H9 (cell line): ENCODE data around the gene TMEM107. TPM values are rescaled to one million over a fixed set of nuclear protein-coding genes. Genes with fewer than 3 reads are reported as not detected.

ENCODE experiments used
- DNase-seq: peaks from one replicate; pipeline ENCODE4 v3.0.0-alpha.2; 2017
- H2AFZ ChIP-seq: one replicate; pipeline ENCODE4 v1.6.1; 2013; ENCODE audit warnings: mild to moderate bottlenecking, low read length, control low read depth, moderate library complexity
- H2AK5ac ChIP-seq: 2 replicates; pipeline ENCODE4 v1.6.1; 2013; ENCODE audit warnings: low read length, control low read depth, mixed read lengths; ENCODE audit not compliant: insufficient read length
- H2BK120ac ChIP-seq: one replicate; pipeline ENCODE4 v1.6.1; 2013; ENCODE audit warnings: low read depth, mild to moderate bottlenecking, low read length, control low read depth, inconsistent platforms; ENCODE audit not compliant: poor library complexity, severe bottlenecking
- H2BK12ac ChIP-seq: 2 replicates; pipeline ENCODE4 v1.6.1; 2013; ENCODE audit warnings: low read length, control low read depth, mixed read lengths, low read depth; ENCODE audit not compliant: insufficient read length
- H2BK15ac ChIP-seq: 2 replicates; pipeline ENCODE4 v1.6.1; 2013; ENCODE audit warnings: low read depth, low read length, control low read depth
- H2BK20ac ChIP-seq: one replicate; pipeline ENCODE4 v1.6.1; 2013; ENCODE audit warnings: low read depth, mild to moderate bottlenecking, low read length, control low read depth, inconsistent platforms; ENCODE audit not compliant: poor library complexity, severe bottlenecking
- H2BK5ac ChIP-seq: 2 replicates; pipeline ENCODE4 v1.6.1; 2013; ENCODE audit warnings: low read length, control low read depth, mixed read lengths; ENCODE audit not compliant: insufficient read length
- H3K14ac ChIP-seq: 2 replicates; pipeline ENCODE4 v1.6.1; 2013; ENCODE audit warnings: low read length, control low read depth; ENCODE audit not compliant: insufficient read depth
- H3K18ac ChIP-seq: 2 replicates; pipeline ENCODE4 v1.6.1; 2013; ENCODE audit warnings: low read depth, mild to moderate bottlenecking, mixed read lengths, low read length, control low read depth; ENCODE audit not compliant: insufficient read length
- H3K23ac ChIP-seq: 2 replicates; pipeline ENCODE4 v1.6.1; 2013; ENCODE audit warnings: low read length, control low read depth, mixed read lengths, low read depth; ENCODE audit not compliant: insufficient read length
- H3K23me2 ChIP-seq: 2 replicates; pipeline ENCODE4 v1.6.1; 2013; ENCODE audit warnings: low read depth, mild to moderate bottlenecking, mixed read lengths, low read length, control low read depth; ENCODE audit not compliant: insufficient read length, poor library complexity, severe bottlenecking
- H3K27ac ChIP-seq: 2 replicates; pipeline ENCODE4 v1.5.1; 2013; ENCODE audit warnings: low read length, control low read depth, mixed read lengths, low read depth; ENCODE audit not compliant: insufficient read length
- H3K27me3 ChIP-seq: 2 replicates; pipeline ENCODE4 v1.6.1; 2013; ENCODE audit warnings: low read length, control low read depth, inconsistent platforms; ENCODE audit not compliant: insufficient read depth
- H3K4ac ChIP-seq: 2 replicates; pipeline ENCODE4 v1.6.1; 2013; ENCODE audit warnings: low read depth, mild to moderate bottlenecking, control low read depth, inconsistent platforms, low read length, moderate library complexity
- H3K4me1 ChIP-seq: 2 replicates; pipeline ENCODE4 v1.6.1; 2013; ENCODE audit warnings: low read length, control low read depth, inconsistent platforms; ENCODE audit not compliant: insufficient read depth
- H3K4me2 ChIP-seq: 2 replicates; pipeline ENCODE4 v1.6.1; 2013; ENCODE audit warnings: low read length, control low read depth, mixed read lengths; ENCODE audit not compliant: insufficient read length, insufficient read depth
- H3K56ac ChIP-seq: 2 replicates; pipeline ENCODE4 v1.6.1; 2013; ENCODE audit warnings: low read depth, mild to moderate bottlenecking, mixed read lengths, low read length, control low read depth; ENCODE audit not compliant: insufficient read length
- H3K79me1 ChIP-seq: 2 replicates; pipeline ENCODE4 v1.6.1; 2013; ENCODE audit warnings: low read depth, mild to moderate bottlenecking, moderate library complexity, low read length, control low read depth, inconsistent platforms; ENCODE audit not compliant: insufficient read depth, poor library complexity, severe bottlenecking
- H3K79me2 ChIP-seq: 2 replicates; pipeline ENCODE4 v1.6.1; 2013; ENCODE audit warnings: low read length, control low read depth, inconsistent platforms; ENCODE audit not compliant: insufficient read depth
- H3K9ac ChIP-seq: 2 replicates; pipeline ENCODE4 v1.6.1; 2013; ENCODE audit warnings: low read length, control low read depth, mixed read lengths; ENCODE audit not compliant: insufficient read length; ENCODE audit errors: extremely low read depth
- H3K9me3 ChIP-seq: one replicate; pipeline ENCODE4 v1.6.1; 2013; ENCODE audit warnings: low read depth, low read length, inconsistent platforms; ENCODE audit not compliant: control insufficient read depth
- H3T11ph ChIP-seq: one replicate; pipeline ENCODE4 v1.6.1; 2013; ENCODE audit warnings: mild to moderate bottlenecking, low read length, control low read depth, inconsistent platforms
- H4K20me1 ChIP-seq: one replicate; pipeline ENCODE4 v1.6.1; 2013; ENCODE audit not compliant: control insufficient read depth, insufficient read length, insufficient read depth
- H4K5ac ChIP-seq: 2 replicates; pipeline ENCODE4 v1.6.1; 2013; ENCODE audit warnings: low read depth, mild to moderate bottlenecking, mixed read lengths, low read length, control low read depth; ENCODE audit not compliant: insufficient read length
- H4K8ac ChIP-seq: replicated peaks from 2 replicates; pipeline ENCODE4 v1.6.1; 2013; ENCODE audit warnings: low read length, control low read depth, mixed read lengths, low read depth; ENCODE audit not compliant: insufficient read length
- H4K91ac ChIP-seq: 2 replicates; pipeline ENCODE4 v1.6.1; 2013; ENCODE audit warnings: low read depth, mild to moderate bottlenecking, moderate library complexity, mixed read lengths, low read length, control low read depth; ENCODE audit not compliant: insufficient read length
- H3K27ac Mint-ChIP-seq, 3 experiments: 2 replicates in 2 of 3; 3 replicates in 1 of 3; pipeline ENCODE4 v1.8.0; 2020 to 2021; ENCODE audit warnings: mixed read lengths in 3 of 3, mild to moderate bottlenecking in 1 of 3, moderate library complexity in 1 of 3
- H3K27me3 Mint-ChIP-seq: 2 replicates; pipeline ENCODE4 v1.8.0; 2021; ENCODE audit warnings: low read depth, mild to moderate bottlenecking, moderate library complexity, mixed read lengths
- H3K36me3 Mint-ChIP-seq, 3 experiments: 2 replicates in 2 of 3; 3 replicates in 1 of 3; pipeline ENCODE4 v1.8.0; 2020 to 2021; ENCODE audit warnings: low read depth in 3 of 3, mixed read lengths in 3 of 3; ENCODE audit not compliant: insufficient read depth in 1 of 3
- H3K4me1 Mint-ChIP-seq, 2 experiments: 2 replicates each; pipeline ENCODE4 v1.8.0; 2020; ENCODE audit warnings: mixed read lengths in 2 of 2
- H3K4me3 Mint-ChIP-seq, 2 experiments: 2 replicates in 1 of 2; 3 replicates in 1 of 2; pipeline ENCODE4 v1.8.0; 2020 to 2021; ENCODE audit warnings: mild to moderate bottlenecking in 2 of 2, mixed read lengths in 2 of 2, moderate library complexity in 1 of 2
- H3K9me3 Mint-ChIP-seq, 2 experiments: 2 replicates in 1 of 2; 3 replicates in 1 of 2; pipeline ENCODE4 v1.8.0; 2020; ENCODE audit warnings: mild to moderate bottlenecking in 2 of 2, mixed read lengths in 2 of 2, moderate library complexity in 1 of 2
- CTCF ChIP-seq: fragments of 200-600 bp; sonication (generic); conservative IDR thresholded peaks from 3 replicates; pipeline ENCODE4 v1.8.0; 2021; ENCODE audit warnings: antibody characterized with exemption, mild to moderate bottlenecking
- whole genome bisulfite sequencing: extraction: QIAGEN DNeasy Blood & Tissue Kit; methylation state at CpG from one replicate; pipeline ENCODE4 v1.1.7; 2013; ENCODE audit warnings: missing lambda C conversion rate, low lambda C conversion rate, mixed read lengths; ENCODE audit not compliant: insufficient read length; ENCODE audit errors: extremely low coverage; 5-methylcytosine and 5-hydroxymethylcytosine counted together
- total RNA-seq: library from RNA; stranded (reverse); gene quantifications from 2 replicates; pipeline ENCODE4 v1.2.1, GENCODE V29; 2021

TMEM107 gene
- total RNA-seq, 1 experiment from 2014 or later = 12.7 TPM

DNA sequence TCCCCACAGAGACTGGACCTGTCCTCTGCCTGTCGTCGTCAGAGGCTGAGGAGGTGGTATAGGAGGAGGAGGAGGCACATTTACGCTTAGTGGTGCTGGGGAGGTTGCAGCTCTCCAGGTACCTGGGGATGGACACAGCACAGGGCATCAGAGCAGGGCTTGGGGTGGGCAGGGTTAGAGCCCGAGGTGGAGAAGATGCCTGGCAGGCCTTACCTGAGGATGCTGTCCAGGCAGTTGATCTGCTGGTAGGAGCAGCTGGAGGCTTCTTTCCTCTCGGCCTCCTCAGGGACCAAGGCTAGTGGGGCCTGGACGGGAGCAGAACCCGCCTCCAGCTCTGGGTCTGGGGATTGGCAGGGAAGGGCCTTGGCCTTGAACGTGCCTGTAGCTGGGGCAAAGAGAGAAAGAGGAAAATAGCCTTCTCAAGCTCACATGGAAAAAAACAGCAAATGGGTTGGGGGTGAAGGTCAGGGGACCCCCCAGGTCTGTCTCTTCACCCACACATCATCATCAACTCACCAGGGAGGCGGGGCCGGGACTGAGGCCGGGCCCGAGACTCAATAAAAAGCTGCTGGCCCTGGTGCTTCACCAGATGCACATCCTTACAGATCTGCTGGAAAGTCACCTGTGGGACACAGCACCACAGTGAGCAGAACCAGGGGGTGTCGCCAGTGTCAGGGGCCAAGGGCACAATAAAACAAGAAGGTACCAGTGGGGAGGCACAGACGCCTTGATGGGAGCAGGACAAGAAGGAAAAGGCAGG, 29.6 kb downstream of the TMEM107 start:
- no peak for TF ChIP-seq CTCF
- H4K8ac ChIP-seq = no peak overlapping the region
- WGBS = no CpG with 5 or more reads among the region's 14 CpGs

More for the DNA sequence above, 29.6 kb downstream of the TMEM107 start:
- peaks cover 2 to 4% of the 10 kb centered on the region in 2 experiments for H3K4me1 Mint-ChIP-seq
- H3K14ac ChIP-seq = no peak overlapping the region
- no peak overlapping the region for H4K5ac ChIP-seq
- peaks cover 2% of the 10 kb centered on the region for H3K79me1 ChIP-seq
- no peak overlapping the region for H3K4me2 ChIP-seq
- H3K36me3 Mint-ChIP-seq = peaks cover 36 to 68% (median 57%) of the 10 kb centered on the region in 3 experiments
- no peak overlapping the region for H2AK5ac ChIP-seq
- no peak overlapping the region for H2AFZ ChIP-seq
- H3K4ac ChIP-seq = no peak overlapping the region
- H3K27me3 Mint-ChIP-seq = no peaks in the 10 kb centered on the region; the same call in 1 of the 2 replicates
- no peaks in the 10 kb centered on the region for H3K79me2 ChIP-seq
- no peaks in the 10 kb centered on the region for H3K27me3 ChIP-seq
- no peaks in the 10 kb centered on the region for H3K4me1 ChIP-seq
- H2BK15ac ChIP-seq = no peak overlapping the region
- no peaks in the 10 kb centered on the region for H3K9me3 Mint-ChIP-seq
- no peak overlapping the region for H3K56ac ChIP-seq
- H3K4me3 Mint-ChIP-seq = no peak overlapping the region
- no peak overlapping the region for H3K23ac ChIP-seq
- no peak overlapping the region for H3K18ac ChIP-seq
- H4K20me1 ChIP-seq = no peaks in the 10 kb centered on the region
- H3K27ac ChIP-seq = no peak overlapping the region
- no peak overlapping the region for H2BK5ac ChIP-seq
- DNase-seq = no peak
- H2BK20ac ChIP-seq = no peak overlapping the region
- no peak overlapping the region for H3K9ac ChIP-seq
- no peak overlapping the region for H3T11ph ChIP-seq
- no peak overlapping the region for H4K91ac ChIP-seq
- no peaks in the 10 kb centered on the region for H3K9me3 ChIP-seq
- peaks cover 4% of the 10 kb centered on the region for H3K23me2 ChIP-seq
- H3K27ac Mint-ChIP-seq = no peak overlapping the region
- no peak overlapping the region for H2BK12ac ChIP-seq
- no peak overlapping the region for H2BK120ac ChIP-seq
